ENCODE data around the gene TCEAL6.
"Not testable (repeated sequence)": the region's sequence is repeated elsewhere in the genome, so short reads cannot be mapped to it uniquely, and the experiment has no call there.

The TCEAL6 gene

DNA sequence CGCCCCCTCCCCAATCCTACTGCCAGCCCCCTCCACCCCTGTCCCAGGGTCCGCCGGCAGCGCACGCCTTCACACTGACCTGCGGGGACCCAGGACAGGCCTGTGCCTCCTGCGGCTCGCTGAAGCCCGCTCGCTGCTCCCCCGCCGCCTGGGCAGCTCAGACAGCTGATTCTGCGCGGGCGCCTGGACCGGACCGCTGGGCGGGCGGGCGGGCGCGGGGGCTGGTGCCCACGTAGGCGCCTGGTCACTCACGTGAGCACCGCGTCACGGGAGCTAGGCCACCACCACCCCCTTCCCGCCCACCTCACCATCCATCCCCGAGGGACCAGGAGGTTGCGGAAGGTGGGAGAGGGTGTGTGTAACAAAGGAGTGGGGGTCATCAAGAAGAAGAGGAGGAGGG, at the start of gene TCEAL6:
TCEAL6 (minus strand) TSS at position 208 of the 400 bp plus-strand sequence.
- DNase-seq (ENCODE audit: low spot score) = not testable (repeated sequence)

DNA sequence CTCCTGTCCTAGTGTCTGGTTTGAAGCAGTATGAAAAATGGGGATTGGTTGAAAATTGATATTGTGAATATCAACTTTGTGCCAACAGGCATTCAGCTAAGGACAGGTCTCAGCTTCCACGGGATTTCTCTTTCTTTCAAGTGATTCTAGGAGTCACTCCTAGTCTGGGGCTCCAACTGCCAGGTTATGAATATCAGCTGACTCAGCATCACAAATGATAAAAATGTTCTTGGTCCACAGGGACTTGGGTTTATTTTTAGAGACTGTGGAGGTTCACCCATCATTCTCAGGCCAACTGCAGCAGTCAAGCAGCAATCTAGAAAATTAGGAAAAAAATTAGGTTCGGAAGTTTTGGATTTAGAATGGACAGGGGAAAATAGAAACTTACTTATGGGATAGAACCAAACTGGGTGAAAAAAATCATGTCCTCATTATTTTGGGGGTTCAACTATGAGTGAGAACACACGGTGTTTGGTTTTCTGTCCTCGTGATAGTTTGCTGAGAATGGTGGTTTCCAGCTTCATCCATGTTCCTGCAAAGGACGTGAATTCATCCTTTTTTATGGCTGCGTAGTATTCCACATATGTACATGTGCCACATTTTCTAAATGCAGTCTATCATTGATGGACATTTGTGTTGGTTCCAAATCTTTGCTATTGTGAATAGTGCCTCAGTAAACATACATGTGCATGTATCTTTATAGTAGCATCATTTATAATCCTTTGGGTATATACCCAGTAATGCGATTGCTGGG, 43.9 kb upstream of the TCEAL6 start:
- DNase-seq (ENCODE audit: low spot score) = no peak

DNA sequence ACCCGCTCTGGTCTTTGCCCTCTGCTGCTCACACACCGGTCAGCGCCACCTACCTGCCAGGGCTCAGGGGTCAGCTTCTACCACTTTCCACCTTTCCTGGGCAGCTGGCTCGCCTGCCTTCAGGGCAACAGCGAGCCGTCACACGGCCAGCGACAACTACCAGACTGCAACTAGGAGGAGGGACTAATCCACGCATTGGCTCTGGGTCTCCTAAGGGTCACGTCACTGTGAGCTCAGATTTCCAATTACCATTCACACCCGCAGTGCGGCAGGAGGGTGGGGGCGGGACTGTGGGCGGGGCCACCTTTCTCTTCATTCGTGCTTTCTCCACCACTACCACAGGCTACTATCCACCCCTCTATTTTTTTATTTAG, 13.5 kb upstream of the TCEAL6 start, which contains the start of gene BEX5:
BEX5 (minus strand) TSS at position 172 of the 374 bp plus-strand sequence. CDS start 1,712 bp downstream, outside the sequence.
- peak; percentile 16 for DNase-seq (ENCODE audit: low spot score)

DNA sequence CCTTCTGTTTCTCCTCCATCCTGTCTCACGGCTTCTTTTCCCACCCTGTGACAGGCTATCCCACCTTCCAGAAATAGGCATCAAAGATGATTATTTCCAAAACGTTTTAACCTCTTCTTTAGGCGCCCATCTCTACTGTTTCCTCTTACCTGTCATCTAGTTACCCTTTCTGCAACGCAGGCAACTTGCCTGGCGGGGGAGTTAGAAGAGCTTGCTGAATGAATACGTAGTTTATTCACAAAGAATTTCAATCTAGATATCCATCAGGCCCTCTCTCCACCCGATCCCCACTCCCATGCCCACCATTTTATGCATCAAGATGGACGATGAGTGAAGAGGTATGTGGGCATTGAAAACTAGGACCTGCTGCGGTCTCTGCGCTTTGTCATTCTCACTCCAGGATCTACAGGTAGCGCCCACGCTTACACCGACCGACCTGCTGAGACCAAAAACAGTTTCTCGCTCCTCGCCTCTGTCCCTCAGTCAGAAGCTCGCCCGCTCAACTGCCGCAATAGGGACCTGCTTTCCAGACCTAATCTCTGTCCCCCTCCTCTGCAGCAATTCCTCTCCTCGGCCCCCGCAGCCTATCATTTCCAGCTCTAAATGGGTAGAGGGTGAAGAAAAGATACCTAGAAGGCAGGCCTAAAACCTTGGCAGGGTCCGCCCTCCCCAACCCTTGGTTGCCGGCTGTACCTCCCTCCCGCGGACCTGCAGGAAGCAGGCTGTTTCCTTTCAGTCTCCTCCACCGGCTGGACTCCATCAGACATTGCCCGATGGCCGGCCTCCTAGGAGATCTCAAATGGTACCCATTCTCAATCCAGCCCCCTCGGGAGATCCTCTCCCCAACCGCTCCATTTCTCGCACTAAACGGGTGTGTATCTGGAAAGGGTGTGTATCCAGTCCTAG, 12.9 kb upstream of the TCEAL6 start:
- DNase-seq (ENCODE audit: low spot score) = no peak

DNA sequence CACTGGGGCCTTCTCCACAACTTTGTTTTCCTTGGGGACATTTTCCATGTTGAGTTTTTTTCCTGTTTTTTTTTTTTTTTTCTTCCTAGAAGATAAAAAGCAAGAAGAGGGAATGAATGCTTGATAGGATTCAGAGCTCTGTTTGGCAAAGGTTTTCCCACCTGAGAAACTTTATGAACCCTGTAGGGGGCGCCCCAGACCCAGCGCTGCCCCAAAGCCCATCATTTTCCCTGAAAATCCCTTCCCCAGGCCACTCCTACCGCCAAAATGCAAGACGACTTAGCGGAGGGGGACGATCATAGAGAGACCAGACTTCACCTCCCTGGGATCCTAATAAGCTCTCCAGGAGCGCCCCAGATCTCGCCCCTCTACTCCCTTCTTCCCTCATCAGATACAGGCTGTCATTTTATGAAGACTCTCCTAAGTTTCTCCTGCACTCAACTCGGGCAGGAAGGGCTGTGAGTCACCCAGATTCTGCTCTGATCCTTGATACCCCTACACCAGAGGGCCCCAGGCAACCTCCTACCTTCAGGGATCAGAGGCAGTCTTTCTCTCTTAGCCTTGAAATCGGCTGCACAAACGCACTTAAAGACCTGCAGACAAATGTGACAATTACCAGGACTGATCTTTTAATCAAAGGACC, 12.1 kb upstream of the TCEAL6 start:
- DNase-seq (ENCODE audit: low spot score) = no peak

DNA sequence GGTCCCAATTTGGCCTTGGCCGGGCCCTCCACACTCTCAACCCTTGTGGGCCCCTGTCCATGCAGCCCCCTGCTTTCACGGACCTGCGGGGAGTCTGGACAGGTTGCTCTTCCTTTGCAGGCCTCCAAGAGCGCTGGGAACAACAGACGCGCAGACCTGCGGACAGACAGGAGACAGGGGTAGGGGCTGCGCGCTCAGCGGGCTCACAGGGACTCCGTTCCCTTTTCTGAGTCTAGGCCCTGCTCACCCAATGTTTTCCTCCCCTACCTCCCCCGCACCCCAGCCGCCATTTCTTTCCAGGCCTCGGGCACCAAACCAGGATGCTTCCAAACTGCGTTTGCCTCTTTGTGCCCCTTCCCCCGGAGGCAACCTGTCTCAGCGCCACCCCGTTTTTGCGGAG, 650 bp downstream of the TCEAL6 start:
- DNase-seq (ENCODE audit: low spot score) = not testable (repeated sequence)

DNA sequence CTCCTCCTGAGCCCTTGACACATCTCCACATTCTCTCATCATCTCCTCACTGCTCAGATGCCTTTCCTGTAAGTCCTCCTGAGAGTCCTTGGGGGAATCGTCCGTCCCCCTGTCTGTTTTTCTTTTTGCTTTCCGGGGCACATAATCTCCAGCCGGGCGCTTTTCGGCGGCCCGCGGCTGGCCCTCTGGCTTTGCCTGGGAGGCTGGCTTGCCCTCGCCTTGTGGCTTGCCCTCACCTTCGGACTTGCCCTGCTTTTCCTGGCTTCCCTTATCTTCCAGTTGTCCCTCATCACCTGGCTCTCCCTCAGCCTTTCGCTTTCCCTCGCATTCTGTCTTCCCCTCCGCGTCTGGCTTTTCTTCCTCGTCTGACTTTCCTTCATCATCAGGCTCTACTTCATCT, 1.4 kb downstream of the TCEAL6 start:
- DNase-seq (ENCODE audit: low spot score) = not testable (repeated sequence)

DNA sequence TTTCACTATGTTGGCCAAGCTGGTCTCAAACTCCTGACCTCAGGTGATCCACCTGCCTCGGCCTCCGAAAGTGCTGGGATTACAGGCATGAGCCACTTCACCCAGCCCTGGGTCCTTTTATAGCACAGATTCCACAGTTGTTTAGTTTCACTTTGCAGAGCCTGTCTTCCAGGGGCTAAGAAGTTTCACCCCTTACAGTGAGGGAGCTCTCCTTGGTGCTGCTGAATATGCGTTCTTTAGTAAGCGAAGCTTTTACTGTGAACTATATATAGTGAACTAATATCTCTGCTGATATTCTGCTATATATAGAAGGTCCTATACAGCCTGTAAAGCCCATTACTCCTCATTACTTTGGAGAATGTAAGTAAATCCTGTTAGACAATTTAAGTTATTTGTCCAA, 4.2 kb downstream of the TCEAL6 start:
- DNase-seq (ENCODE audit: low spot score) = no peak

DNA sequence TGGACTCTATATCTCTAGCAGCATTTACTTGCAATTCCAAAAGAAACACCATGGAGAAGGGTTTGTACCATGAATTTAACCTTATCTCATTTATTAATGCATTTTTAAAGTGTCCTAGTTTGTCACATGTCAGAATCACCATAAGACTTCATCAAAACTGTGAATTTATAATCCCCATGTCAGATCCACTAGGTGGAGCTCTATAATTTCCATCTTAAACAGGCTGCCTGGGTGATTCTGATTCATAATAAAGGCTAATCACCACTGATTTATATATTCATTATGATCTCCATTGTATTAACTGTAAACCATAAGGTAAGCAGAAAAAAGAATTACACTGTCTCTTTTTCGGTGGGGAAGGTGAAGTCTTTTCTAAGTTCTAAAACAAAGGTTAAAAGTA, 12.8 kb downstream of the TCEAL6 start:
- no peak for DNase-seq (ENCODE audit: low spot score)

DNA sequence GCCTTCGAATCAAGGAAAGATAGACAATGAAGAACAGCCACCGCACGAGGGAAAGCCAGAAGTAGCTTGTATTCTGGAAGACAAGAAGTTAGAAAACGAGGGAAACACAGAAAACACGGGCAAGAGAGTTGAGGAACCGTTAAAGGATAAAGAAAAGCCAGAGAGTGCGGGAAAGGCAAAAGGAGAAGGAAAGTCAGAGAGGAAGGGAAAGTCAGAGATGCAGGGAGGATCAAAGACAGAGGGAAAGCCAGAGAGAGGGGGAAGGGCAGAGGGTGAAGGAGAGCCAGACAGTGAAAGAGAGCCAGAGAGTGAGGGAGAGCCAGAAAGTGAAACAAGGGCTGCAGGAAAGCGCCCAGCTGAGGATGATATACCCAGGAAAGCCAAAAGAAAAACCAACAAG, 15.4 kb downstream of the TCEAL6 start:
- no peak for DNase-seq (ENCODE audit: low spot score)

DNA sequence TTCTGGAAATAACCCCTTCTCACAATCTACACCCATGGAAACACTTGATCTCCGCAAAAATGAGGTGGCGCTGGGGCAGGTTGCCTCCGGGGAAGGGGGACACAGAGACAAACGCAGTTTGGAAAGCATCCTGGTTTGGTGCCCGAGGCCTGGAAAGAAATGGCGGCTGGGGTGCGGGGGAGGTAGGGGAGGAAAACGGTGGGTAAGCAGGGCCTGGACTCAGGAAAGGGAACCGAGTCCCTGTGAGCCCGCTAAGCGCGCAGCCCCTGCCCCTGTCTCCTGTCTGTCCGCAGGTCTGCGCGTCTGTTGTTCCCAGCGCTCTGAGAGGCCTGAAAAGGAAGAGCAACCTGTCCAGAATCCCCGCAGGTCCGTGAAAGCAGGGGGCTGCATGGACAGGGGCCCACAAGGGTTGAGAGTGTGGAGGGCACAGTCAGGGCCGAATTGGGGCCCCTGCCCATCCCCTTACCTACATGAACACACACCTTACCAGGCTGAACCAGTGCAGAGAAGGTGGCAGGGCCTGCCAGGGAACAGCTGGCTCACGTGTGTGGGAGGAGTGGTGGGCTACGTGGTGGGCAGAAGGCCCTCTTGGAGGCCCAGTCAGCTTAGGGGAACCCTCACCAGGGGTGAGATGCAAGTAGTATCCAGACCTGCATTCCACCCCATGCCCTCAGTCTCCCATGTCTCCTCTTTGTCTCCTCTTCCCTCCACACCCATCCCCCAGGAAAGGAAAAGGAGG, 16.0 kb downstream of the TCEAL6 start:
- not testable (repeated sequence) for DNase-seq (ENCODE audit: low spot score)

DNA sequence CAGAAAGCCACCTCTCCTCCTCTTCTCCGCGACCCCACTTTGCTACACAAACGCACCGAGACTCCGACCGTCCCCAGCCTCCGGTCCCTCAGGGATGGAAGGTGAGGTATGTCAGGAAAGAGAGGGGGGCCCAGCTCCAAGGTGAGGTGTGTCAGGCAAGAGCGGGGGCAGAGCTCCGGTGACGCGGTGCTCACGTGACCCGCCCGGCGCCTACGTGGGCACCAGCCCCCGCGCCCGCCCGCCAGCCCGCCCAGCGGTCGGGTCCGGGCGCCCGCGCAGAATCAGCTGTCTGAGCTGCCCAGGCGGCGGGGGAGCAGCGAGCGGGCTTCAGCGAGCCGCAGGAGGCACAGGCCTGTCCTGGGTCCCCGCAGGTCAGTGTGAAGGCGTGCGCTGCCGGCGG, 16.8 kb downstream of the TCEAL6 start, which contains the start of gene TCEAL2:
TCEAL2 (plus strand) TSS at position 244 of the 400 bp plus-strand sequence. CDS start 1,152 bp downstream, outside the sequence.
- not testable (repeated sequence) for DNase-seq (ENCODE audit: low spot score)

DNA sequence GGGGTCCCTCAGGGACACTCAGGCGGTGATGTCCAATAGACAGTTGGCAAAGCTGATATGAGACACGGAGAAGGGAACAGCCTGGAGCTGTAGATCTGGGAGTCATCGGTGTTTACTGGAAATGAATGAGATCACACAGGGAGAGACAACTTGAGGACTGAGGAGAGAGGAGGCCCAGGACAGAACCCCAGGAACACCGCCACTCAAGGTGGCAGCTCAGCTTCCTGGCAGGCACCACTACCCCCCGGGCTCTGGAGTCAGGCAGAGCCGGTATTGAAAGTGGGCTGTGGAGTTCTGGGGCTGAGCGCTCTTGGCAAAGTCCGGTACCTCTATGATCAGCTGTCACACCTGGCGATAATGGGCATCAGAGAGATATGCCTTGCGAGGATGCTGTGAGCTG, 17.3 kb downstream of the TCEAL6 start:
- not testable (repeated sequence) for DNase-seq (ENCODE audit: low spot score)

DNA sequence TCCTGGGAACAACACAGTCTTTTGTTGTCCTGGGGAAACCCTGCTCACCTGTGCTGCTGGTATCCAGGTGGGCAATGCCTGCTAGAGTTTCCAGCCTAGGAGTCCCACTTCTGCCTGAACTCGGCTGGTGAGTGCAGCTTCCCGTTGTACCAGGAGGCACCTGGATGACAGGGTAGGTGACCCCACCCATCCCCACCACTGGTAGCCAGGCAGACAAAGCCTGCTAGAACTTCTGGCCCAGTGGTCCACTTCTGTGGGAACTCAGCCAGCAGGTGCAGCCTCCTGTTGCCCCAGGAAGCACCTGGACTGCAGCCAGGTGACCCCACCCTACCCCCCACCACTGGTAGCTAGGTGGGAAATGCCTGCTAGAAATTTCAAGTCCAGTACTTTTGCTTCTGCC, 26.5 kb downstream of the TCEAL6 start:
- DNase-seq (ENCODE audit: low spot score) = no peak

DNA sequence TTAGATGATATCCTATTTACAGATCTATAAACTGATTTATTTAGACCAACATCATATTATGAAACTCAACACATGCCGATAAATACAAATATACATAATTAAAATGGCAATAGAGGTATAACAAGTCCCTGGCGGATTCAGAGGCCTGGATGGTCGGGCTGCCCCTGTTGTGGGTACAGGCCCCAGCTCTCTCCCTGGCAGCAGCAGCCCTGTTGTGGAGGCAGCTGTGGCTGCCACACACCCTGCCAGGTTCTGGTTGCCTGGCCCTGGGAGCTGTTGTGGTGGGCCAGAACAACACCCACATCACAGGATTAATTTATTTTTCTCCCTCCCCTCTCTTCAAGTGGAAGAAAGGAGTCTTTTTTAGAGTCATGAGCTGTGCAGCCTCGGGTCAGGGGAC, 28.9 kb downstream of the TCEAL6 start:
- no peak for DNase-seq (ENCODE audit: low spot score)

Data from AG20443 (cell line).